HTERT RPE-1 (cell line): Measurements from ENCODE around the gene FAM78B.

Source experiments
- in situ Hi-C: fragments of 300-500 bp; cut with MboI; formaldehyde crosslinking; loops from 4 replicates; pipeline ENCODE4 v1.14.3; 2020; ENCODE audit warnings: low sequenced_read_pairs

Gene FAM78B, protein sequence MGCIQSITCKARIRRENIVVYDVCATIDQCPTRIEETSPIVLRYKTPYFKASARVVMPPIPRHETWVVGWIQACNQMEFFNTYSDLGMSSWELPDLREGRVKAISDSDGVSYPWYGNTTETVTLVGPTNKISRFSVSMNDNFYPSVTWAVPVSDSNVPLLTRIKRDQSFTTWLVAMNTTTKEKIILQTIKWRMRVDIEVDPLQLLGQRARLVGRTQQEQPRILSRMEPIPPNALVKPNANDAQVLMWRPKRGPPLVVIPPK

DNA sequence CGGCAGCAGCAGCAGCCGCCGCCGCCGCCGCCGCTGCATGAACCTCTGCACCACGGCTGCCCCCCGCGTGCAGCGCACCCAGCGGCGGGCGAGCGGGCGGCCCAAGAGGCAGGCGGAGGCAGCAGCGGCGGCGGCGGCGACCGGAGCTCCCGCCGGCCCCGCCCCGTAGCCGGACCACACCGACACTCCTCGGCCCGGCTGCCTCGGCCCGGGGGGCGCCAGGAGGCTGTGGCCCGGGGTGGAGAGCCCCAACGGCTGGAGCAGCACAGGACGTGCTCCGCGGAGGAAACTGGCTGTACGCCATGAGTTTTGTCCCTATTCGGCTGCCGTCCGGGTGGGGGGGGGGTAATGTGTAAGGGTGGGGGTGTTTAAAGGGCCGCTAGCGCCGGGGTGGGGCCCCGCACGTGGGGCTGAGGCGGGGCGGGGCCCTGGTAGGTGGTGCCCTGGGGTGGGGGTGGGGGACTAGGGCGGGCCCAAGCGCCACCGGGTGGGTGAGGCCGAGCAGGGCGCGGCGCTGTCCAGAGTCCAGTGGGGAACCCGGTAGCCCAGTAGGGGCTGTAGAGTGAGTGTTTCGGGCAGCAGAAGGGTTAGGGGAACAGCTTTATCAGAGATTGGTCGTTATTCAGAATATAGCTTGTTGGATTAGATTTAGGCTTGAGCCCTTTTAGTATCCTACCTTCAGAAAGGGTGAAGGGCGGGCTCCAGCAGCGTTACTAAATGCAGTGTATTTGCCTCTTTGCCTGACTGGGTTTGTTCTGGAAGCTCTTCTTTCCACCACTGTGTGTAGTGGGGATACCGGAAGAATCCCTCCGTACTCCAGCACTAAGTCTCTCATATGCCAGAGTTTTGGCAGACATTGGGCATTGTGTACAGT lies at the start of gene FAM78B:
TSS of gene FAM78B (minus strand) at position 304 of the 874 bp plus-strand sequence. CDS start 753 bp downstream, outside the sequence.
- in situ Hi-C loops: no loop called here

GRCh38 chr1:166202546-166202945 lies 35.7 kb upstream of the FAM78B start:
- in situ Hi-C loops: no loop called here

- in situ Hi-C loops: no loop called here
Measured at GRCh38 chr1:166200743-166201142, 33.9 kb upstream of the FAM78B start.

DNA sequence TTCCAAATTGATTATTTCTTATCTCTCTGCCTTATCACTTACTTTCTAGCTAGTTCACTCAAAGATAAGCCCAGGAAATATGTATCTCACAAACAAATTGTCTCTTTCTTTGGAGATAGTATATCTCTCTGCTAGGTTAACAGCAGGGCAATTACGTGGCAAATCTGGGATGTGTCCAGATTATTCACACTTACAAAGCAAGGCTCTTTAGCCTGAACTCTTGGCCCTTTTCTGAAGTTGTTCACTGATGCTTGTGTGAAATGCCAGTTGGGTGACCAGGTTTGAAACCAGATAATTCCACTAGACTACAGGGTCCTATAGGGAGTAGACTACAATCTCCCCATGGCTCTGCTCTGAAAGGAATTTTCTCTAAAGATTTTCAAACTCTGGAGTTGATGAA lies 30.8 kb upstream of the FAM78B start:
- in situ Hi-C loops: no loop called here

GRCh38 chr1:166197141-166197540 lies 30.3 kb upstream of the FAM78B start:
- in situ Hi-C loops: no loop called here

DNA sequence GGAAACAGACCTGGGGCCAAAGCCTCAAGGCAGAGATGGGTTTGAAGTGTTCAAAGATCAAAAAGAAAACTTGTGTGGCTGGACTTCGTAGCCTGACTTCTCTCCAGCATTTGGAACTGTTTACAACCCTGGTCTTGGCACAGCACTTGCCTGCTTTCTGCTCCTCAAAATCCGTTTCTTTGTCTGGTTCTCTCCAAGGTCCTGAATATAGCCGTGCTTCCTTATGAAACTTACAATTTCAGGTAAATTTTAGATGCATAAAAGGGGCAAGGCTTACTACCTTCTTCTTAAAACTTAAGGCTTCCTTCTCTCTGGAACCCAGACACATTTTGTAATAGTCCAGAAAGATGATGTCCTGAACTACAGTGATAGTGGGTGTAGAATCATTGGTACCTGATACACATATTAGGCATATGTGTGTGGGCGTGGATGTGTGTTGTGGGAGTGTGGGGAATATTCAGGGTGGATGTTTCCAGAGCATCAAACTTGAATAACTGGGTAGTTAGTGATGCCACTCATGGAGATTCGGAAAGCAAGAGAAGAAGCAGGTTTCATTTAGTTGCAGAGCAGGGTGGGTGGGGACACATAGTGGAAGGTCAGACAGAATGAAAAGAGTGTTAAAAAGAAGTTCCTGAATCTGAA lies 26.4 kb upstream of the FAM78B start:
- in situ Hi-C loops: no loop called here

GRCh38 chr1:166190400-166190799 lies 23.6 kb upstream of the FAM78B start:
- in situ Hi-C loops: no loop called here

DNA sequence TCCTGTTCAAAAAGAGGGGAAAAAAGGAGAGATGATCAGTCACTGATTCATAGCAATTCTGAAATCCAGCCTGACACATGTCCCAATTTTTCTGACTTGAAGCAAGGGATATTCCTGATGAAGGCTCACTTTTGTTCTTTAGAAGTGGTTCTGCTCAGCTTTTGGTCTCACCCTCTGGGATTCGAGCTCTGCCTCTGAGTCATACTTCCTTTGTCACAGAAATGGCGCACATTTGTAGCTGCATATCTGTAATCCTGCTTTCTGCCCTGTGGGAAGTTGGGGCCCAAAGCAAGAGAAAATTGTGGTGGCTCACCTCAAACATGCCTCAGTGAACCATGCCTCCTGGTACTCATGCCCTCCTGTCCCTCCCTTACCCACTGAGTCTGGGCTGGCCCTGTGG lies 22.3 kb upstream of the FAM78B start:
- in situ Hi-C loops: no loop called here

DNA sequence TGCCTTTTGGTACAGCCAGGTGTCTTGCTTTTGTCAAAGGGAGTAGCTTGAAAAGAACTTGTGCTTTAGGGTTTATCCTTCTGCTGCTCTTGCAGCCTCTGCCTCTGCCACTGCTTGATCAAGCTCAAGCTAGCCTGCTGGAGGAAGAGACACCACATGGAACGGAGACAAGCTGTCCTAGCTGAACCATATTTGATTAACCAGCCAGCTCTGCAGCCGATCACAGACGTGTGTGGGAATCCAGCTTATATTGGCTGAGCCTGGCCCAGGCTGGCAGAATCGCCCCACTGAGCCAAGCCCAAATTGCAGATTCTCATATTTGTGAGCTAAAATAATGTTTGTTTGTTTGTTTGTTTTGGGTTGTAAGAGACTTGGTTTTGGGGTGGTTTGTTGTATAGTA lies 18.7 kb upstream of the FAM78B start:
- in situ Hi-C loops: no loop called here

GRCh38 chr1:166184897-166185296 lies 18.1 kb upstream of the FAM78B start:
- in situ Hi-C loops: no loop called here

DNA sequence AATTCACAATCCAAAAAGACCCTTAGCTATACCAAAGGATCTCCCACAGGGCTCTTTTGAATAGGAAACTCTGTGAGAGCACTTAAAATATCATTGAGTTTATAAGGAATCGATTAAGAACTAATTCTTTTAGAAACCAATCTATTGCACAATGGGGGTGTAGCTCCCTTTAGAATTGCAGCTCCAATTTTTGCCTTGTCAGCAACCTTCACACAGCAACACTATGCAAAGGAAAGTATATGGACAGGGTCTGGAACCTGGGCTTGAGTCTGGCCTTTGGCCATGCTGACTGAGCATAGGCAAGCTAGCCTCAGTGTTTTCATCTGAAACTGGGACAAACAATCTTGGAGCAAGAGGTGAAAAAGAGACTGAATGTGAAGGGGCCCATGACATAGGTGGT lies 17.2 kb upstream of the FAM78B start:
- in situ Hi-C loops: no loop called here

- in situ Hi-C loops: no loop called here
Measured at GRCh38 chr1:166182281-166182680, 15.5 kb upstream of the FAM78B start.

DNA sequence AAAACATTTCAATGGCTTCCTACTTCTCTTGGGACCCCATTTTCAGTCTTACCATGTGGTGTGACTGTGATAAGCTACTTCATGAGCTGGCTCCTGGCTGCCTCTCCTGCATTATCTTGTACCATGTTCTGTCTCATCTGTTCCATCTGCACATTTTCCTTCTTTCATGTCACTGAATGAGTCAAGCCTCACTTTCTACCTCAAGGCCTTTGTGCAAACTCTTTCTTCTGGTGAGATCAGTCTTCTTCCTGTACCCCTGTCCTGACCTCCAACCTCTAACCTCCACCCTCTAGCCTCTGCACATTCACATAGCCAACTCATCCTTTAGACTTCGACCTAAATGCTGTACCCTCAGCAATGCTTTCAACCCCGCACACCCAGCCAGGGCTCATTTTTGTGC lies 9.6 kb upstream of the FAM78B start:
- in situ Hi-C loops: no loop called here

- in situ Hi-C loops: no loop called here
Measured at GRCh38 chr1:166175032-166175431, 8.2 kb upstream of the FAM78B start.

DNA sequence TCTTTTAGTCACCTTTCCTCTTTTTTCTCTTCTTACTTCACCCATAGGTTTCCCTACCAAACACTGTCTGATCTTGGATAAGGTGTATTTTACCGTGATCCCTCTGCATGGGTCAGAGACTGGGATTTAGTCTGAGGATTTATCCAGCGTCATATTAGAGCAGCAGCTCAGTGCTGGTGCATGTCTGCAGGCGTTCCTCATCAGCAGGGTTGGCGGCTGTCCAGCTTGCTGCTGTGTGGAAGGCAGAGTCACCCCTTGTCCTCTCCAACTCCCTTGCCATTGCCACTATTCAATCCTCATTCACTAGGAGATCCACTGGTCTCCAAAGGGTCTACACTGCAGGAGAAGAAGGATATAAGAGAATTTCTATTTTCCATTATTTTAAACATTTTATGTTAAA lies 7.3 kb upstream of the FAM78B start:
- in situ Hi-C loops: no loop called here

GRCh38 chr1:166172106-166172505 lies 5.3 kb upstream of the FAM78B start:
- in situ Hi-C loops: no loop called here

DNA sequence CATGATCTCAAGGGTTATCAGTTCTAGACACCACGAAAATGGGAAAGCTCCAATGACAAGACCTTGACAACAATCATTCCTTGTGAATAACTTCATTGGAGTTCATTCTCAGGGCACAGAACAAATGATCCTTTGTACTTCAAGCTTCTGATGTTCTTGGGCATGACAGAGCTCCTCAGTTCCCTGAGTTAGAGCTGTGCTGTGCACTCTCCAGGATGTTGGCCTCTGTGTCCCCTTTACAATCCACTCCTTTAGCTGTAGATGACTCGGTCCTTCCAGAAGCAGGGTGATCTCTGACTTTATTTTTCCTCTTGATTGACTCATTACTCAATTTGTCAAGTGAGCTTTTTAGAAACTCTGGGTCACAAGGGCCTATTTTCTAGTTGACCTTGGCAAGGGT lies 3.9 kb upstream of the FAM78B start:
- in situ Hi-C loops: no loop called here

DNA sequence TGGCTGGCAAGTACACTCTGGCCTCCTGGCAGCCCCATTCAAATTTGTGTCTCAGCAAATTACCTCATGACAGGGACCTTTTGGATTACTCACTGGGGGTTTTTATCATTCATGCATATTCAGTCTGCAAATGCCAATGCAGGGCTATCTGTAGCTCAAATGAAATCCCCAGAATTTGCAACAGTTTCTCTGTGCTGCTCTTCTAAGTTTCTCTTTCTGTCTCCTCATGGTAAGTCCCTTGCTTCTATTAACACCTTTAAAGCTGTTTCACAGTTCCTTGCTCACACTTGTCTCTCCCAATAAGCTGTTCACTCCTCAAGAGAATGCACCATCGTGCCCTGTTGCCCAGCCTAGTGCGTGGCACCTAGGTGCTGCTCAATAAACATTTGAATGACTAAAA lies 3.3 kb upstream of the FAM78B start:
- in situ Hi-C loops: no loop called here

- in situ Hi-C loops: no loop called here
Measured at GRCh38 chr1:166169182-166169581, 2.4 kb upstream of the FAM78B start.

DNA sequence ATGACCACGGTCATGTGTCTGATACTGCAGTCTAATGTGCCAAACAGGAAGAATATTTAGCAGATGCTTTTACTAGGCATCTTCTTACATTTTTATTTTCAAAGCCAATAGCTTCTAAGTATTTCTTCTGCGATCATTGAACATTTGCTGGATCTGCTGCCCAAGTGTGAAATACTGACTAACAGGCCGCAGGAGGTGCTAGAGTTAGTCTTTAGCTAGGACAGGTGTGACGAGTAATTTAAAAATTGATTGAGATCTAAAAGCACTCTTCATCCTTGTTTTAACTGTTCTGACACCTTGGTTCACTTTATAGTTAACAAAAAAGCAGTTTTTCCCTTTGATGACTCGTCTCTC lies 748 bp upstream of the FAM78B start:
- in situ Hi-C loops: no loop called here

- in situ Hi-C loops: no loop called here
Measured at GRCh38 chr1:166166329-166166697, 488 bp downstream of the FAM78B start.
